CD4-positive, alpha-beta T cell (primary cell): ENCODE measurements around the gene MYO1A. TPM values are rescaled to one million over a fixed set of nuclear protein-coding genes. Genes with fewer than 3 reads are reported as not detected.
"Not testable (repeated sequence)": the region's sequence is repeated elsewhere in the genome, so short reads cannot be mapped to it uniquely, and the experiment has no call there.

Source experiments
- ATAC-seq: fragments of 200-7000 bp; cut with Tn5 transposase; one replicate; pipeline ENCODE4 v1.10.0; 2022; ENCODE audit warnings: mild to moderate bottlenecking; ENCODE audit not compliant: poor library complexity
- CTCF ChIA-PET: fragments of 350-600 bp; sonication (Branson Sonifier 250); formaldehyde crosslinking; loops from one replicate; lab custom pipeline; 2021; ENCODE audit warnings: antibody characterized with exemption, inconsistent platforms; lab: Charles Lee
- POLR2A ChIA-PET: fragments of 350-600 bp; sonication (Branson Sonifier 250); formaldehyde crosslinking; loops from one replicate; lab custom pipeline; 2021; ENCODE audit warnings: antibody characterized with exemption, inconsistent platforms; lab: Charles Lee
- DNase-seq, 14 experiments: peaks; one replicate each; pipeline ENCODE4 v3.0.0-alpha.2; 2013 to 2020; ENCODE audit warnings: mixed read lengths in 2 of 14
- H3K27ac ChIP-seq, 2 donors: one replicate each; pipeline versions ENCODE4 v1.5.1 to v1.7.0; 2013; ENCODE audit warnings: low read length in 2 of 2, low read depth in 1 of 2, mild to moderate bottlenecking in 1 of 2
- H3K27me3 ChIP-seq, 2 experiments: 1 replicate in 1 of 2; 2 replicates in 1 of 2; pipeline versions ENCODE4 v1.6.1 to v1.7.0; 2013; ENCODE audit warnings: low read length in 2 of 2, control low read depth in 1 of 2, mild to moderate bottlenecking in 1 of 2, moderate library complexity in 1 of 2; ENCODE audit not compliant: insufficient read depth in 2 of 2, control insufficient read depth in 1 of 2
- H3K36me3 ChIP-seq: one replicate; pipeline ENCODE4 v1.6.1; 2013; ENCODE audit warnings: low read length, control low read depth; ENCODE audit not compliant: insufficient read depth
- H3K4me1 ChIP-seq: one replicate; pipeline ENCODE4 v1.6.1; 2013; ENCODE audit warnings: low read length, control low read depth; ENCODE audit not compliant: insufficient read depth
- H3K4me3 ChIP-seq: one replicate; pipeline ENCODE4 v1.5.1; 2013; ENCODE audit warnings: mild to moderate bottlenecking, low read length, moderate library complexity
- H3K9me3 ChIP-seq, 2 experiments: 1 replicate in 1 of 2; 2 replicates in 1 of 2; pipeline versions ENCODE4 v1.6.1 to v1.7.0; 2013; ENCODE audit warnings: low read length in 2 of 2, mild to moderate bottlenecking in 2 of 2, control low read depth in 1 of 2, moderate library complexity in 1 of 2; ENCODE audit not compliant: control insufficient read depth in 1 of 2, insufficient read depth in 1 of 2
- H3K27ac Mint-ChIP-seq: one replicate; pipeline ENCODE4 v1.8.0; 2020; ENCODE audit warnings: mixed read lengths
- H3K27me3 Mint-ChIP-seq: one replicate; pipeline ENCODE4 v1.8.0; 2021; ENCODE audit warnings: mixed read lengths
- H3K36me3 Mint-ChIP-seq: one replicate; pipeline ENCODE4 v1.8.0; 2021; ENCODE audit warnings: low read depth, mixed read lengths
- H3K4me1 Mint-ChIP-seq: one replicate; pipeline ENCODE4 v1.8.0; 2021; ENCODE audit warnings: low read depth, mixed read lengths
- H3K4me3 Mint-ChIP-seq: one replicate; pipeline ENCODE4 v1.8.0; 2020; ENCODE audit warnings: mild to moderate bottlenecking, mixed read lengths
- H3K9me3 Mint-ChIP-seq: one replicate; pipeline ENCODE4 v1.8.0; 2020; ENCODE audit warnings: mixed read lengths
- intact Hi-C, 2 experiments: fragments of 100-400 bp; cut with DNase I in 1 of 2; cut with micrococcal nuclease in 1 of 2; formaldehyde crosslinking; loops; one replicate each; pipeline versions ENCODE4 v1.15.1 to v1.9.0; 2023 to 2025; cut with DNase I, micrococcal nuclease
- total RNA-seq, 174 experiments: library from RNA in 2 of 174; stranded (reverse) in 2 of 174; gene quantifications; one replicate each; pipeline ENCODE4 v1.2.3 and lab custom pipeline; 2021 to 2026
- TF ChIP-seq, protein P1 (sequence below): fragments of 200-600 bp; IDR thresholded peaks from one replicate; pipeline ENCODE4 v1.8.0; 2022; ENCODE audit warnings: antibody characterized with exemption, mild to moderate bottlenecking

The MYO1A gene
- total RNA-seq, 2 experiments from 2014 or later = 1.0 to 1.1 TPM

DNA sequence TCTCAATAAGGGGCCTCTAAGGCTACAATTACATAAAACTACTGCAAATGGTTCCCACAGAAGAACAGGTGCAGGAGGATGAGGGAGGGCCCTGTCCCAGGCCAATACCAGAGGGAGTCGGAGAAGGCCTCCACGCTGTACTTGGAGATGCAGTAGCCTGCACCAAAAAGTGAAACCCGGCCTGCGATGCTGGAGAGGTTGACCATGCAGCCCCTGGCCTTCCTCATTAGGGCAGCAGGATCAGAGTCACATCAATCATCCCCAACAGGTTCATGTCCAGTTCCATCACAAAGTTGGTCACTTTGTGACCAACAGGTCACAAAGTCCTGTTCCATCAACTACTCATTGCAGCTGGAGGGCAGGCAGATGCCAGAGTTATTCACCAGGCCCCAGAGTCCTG, 66.5 kb downstream of the MYO1A start:
- H3K27ac Mint-ChIP-seq = no peak overlapping the region
- H3K4me1 Mint-ChIP-seq = peaks cover 7% of the 10 kb centered on the region
- Histone ChIP-seq H3K27ac (no peak overlapping the region), H3K4me3 (no peak overlapping the region), H3K27me3 (no peaks in the 10 kb centered on the region), H3K9me3 (no peaks in the 10 kb centered on the region), H3K4me1 (peaks cover 7% of the 10 kb centered on the region), H3K36me3 (no peaks in the 10 kb centered on the region)
- no peak overlapping the region for H3K4me3 Mint-ChIP-seq
- ATAC-seq = no peak
- ChIA-PET POLR2A (no interaction called here), CTCF (no interaction called here)
- DNase-seq = no peak
- TF ChIP-seq, protein P1, sequence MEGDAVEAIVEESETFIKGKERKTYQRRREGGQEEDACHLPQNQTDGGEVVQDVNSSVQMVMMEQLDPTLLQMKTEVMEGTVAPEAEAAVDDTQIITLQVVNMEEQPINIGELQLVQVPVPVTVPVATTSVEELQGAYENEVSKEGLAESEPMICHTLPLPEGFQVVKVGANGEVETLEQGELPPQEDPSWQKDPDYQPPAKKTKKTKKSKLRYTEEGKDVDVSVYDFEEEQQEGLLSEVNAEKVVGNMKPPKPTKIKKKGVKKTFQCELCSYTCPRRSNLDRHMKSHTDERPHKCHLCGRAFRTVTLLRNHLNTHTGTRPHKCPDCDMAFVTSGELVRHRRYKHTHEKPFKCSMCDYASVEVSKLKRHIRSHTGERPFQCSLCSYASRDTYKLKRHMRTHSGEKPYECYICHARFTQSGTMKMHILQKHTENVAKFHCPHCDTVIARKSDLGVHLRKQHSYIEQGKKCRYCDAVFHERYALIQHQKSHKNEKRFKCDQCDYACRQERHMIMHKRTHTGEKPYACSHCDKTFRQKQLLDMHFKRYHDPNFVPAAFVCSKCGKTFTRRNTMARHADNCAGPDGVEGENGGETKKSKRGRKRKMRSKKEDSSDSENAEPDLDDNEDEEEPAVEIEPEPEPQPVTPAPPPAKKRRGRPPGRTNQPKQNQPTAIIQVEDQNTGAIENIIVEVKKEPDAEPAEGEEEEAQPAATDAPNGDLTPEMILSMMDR = no peak
- H3K36me3 Mint-ChIP-seq = no peaks in the 10 kb centered on the region
- intact Hi-C loops = no loop called here
- no peaks in the 10 kb centered on the region for H3K9me3 Mint-ChIP-seq
- no peaks in the 10 kb centered on the region for H3K27me3 Mint-ChIP-seq

DNA sequence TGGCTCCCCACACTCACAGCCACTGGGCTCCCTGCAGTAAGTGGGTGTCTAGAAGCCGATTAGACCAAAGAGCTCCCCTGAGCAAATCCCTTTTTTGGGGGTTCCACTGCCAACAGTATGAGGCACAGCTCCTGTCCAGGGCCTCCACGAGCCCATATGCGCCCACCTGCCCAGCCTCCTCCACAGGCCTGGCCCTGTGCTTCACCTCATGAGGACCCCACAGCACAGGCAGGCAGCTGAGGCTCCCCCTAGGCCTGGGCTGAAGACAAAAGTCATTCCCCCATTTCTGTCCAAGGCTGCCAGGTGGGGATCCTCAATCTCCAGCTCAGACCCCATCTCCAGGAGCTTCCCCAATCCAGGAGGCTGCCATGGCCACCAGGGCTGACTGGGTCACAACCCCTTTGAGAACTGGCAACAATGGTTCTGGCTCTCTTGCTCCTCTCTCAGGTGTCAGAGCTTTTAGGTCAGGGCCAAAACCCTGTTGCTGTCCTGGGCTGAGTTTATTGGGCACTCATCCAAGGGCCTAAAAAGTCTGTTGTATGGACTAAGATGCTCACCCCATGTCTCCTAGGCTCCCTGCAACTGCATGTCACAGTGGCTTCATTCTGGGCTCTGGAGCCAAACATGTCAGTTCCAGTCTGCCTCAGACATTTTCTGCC, 67.2 kb downstream of the MYO1A start:
- H3K27me3 ChIP-seq, H3K4me3 Mint-ChIP-seq, intact Hi-C loops, H3K4me1 Mint-ChIP-seq, CTCF ChIA-PET, H3K9me3 Mint-ChIP-seq, ATAC-seq, H3K9me3 ChIP-seq, H3K4me1 ChIP-seq, DNase-seq, H3K27ac Mint-ChIP-seq, H3K36me3 ChIP-seq, POLR2A ChIA-PET, H3K27me3 Mint-ChIP-seq, H3K4me3 ChIP-seq, H3K36me3 Mint-ChIP-seq, H3K27ac ChIP-seq: not testable (repeated sequence)

DNA sequence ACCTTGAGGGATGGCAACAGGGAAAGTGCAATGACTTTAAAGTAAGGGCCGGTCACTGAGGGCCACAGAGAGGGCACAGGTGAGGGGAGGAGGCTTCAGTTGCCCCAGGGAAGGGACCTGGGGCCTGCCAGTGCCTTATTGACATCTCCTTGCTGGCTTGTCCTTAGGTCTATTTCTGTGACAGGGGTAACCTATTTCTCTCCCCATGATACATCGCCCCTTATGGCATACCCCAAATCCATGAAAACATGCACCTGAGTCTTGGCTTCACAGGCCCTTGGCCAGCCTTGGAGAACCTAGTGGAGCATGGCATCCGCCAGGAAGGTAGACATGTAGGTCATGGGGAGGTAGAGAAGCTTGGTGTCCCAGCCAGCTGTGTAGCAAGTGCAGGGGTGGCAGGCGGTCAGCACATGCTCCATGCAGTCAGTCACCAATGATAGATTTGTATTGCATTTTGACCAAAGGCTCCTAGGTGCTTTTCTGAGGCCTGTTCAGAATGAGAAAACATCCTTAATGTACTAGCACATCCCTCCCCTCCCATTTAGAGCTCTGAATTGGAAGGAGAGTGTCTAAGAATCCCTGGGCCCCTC, 68.9 kb downstream of the MYO1A start:
- no peaks in the 10 kb centered on the region for H3K9me3 Mint-ChIP-seq
- Histone ChIP-seq H3K36me3 (no peaks in the 10 kb centered on the region), H3K9me3 (no peaks in the 10 kb centered on the region), H3K27ac (no peak overlapping the region), H3K4me1 (no peaks in the 10 kb centered on the region), H3K4me3 (no peak overlapping the region), H3K27me3 (no peaks in the 10 kb centered on the region)
- POLR2A ChIA-PET = no interaction called here
- H3K4me1 Mint-ChIP-seq = no peaks in the 10 kb centered on the region
- no peak overlapping the region for H3K27ac Mint-ChIP-seq
- TF ChIP-seq, protein P1 = no peak
- intact Hi-C loops = no loop called here
- ATAC-seq (no peak), DNase-seq (no peak)
- H3K4me3 Mint-ChIP-seq = no peak overlapping the region
- no peaks in the 10 kb centered on the region for H3K27me3 Mint-ChIP-seq
- CTCF ChIA-PET = no interaction called here
- H3K36me3 Mint-ChIP-seq = no peaks in the 10 kb centered on the region
